Forelimb muscle (tissue), 1 donor: ENCODE measurements around the gene RPS6KC1. TPM values are rescaled to one million over a fixed set of nuclear protein-coding genes. Genes with fewer than 3 reads are reported as not detected.
"Not testable (repeated sequence)": the region's sequence is repeated elsewhere in the genome, so short reads cannot be mapped to it uniquely, and the experiment has no call there.

Experiments
- DNase-seq: peaks from one replicate; pipeline ENCODE4 v3.0.0-alpha.2; 2013; ENCODE audit warnings: low read depth
- polyA plus RNA-seq: library from polyadenylated mRNA; unstranded; fragments of 120-200 nt; gene quantifications from one replicate; pipeline ENCODE4 v1.2.1, GENCODE V29; 2013; ENCODE audit not compliant: insufficient read length

The RPS6KC1 gene
- polyA plus RNA-seq, 1 donor: 17.2 TPM

DNA sequence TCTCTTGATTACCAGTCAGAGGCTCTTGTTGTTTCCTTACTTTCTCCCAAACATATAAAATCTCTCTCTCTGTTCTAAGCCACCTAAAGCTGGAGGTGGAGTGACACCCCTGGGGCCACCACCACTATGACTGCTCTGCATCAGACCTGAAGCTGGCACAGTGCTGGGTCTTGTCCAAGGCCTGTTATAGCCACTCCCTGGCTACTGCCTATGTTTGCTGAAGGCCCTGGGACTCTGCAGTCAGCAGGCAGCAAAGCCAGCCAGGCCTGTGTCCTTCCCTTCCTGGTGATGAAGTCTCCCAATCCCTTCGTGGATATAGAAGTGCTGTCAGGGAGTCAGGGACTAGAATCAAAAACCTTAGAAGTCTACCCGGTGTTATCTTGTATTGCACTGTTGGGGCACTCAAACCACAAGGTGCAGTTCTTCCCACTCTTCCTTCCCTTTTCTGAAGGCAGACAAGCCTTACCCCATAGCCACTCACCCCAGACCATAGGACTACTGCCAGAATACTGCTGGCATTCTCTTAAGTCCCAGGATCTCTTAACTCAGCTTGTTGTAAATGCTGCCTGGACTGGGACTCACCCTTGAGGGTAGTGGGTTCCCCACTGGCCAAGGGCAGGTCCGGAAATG is 103.1 kb downstream of the RPS6KC1 start:
- no peak for DNase-seq

DNA sequence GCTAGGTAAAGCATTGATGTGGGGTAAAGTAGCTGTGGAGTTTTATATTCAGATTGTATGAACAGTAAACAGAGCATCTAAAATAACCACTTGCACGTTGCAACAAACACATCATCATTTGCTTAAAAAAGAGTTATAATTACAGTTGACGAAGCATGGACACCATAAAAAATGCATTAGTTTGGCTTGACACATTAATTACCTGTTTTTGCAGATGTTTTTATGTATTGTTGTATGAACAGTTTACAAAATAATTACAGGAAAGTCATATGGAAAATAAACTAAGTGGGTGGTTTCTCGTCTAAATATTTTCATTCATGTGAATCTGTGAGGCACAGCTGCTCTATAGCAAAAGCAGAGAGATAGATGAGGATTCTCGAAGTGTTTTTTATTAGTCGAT is 108.3 kb downstream of the RPS6KC1 start:
- DNase-seq: no peak

DNA sequence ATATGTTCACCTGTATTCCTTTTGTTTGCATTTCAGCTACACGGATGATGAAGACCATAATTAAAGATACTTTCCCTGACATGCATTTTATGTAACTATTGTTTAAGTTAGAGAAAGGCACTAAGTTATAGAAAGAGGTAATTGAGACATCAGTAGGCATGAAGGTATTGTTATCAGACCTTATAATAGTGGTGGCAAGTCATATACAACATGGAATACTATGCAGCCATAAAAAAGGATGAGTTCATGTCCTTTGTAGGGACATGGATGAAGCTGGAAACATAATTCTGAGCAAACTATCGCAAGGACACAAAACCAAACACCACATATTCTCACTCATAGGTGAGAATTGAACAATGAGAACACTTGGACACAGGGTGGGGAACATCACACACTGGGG is 109.4 kb downstream of the RPS6KC1 start:
- not testable (repeated sequence) for DNase-seq

DNA sequence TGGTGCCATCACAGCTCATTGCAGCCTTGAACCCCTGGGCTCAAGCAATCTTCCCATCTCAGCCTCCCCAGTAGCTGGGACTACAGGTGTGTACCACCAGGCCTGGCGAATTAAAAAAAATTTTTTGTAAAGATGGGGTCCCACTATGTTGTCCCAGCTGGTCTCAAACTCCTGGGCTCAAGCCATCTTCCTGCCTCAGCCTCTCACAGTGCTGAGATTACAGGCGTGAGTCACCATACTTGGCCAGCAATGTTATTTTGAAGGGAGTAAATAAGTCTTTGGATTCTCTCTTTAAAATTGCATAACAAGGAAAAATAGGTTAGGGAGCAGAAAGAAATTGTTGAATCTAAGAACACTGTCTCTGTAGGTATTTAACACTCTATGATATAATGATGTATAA is 111.3 kb downstream of the RPS6KC1 start:
- no peak for DNase-seq

DNA sequence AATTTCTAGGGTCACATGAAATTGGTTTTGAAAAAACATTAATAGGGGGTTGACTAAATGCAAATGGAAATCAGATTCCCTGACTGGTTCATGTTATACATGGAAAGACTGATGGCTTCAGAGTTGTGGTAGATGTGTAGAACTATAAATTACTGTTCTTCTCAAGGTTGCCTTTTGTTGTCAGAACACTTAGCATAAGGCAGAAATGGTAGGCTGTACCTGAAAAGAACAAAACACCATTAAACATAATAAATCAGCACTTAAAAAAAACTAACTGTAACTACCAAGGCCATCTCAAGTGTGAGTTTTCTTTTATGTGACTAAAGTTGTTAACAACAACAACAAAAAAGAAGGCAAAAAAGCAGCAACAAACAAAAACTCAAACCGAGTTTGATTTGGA is 111.8 kb downstream of the RPS6KC1 start:
- no peak for DNase-seq

DNA sequence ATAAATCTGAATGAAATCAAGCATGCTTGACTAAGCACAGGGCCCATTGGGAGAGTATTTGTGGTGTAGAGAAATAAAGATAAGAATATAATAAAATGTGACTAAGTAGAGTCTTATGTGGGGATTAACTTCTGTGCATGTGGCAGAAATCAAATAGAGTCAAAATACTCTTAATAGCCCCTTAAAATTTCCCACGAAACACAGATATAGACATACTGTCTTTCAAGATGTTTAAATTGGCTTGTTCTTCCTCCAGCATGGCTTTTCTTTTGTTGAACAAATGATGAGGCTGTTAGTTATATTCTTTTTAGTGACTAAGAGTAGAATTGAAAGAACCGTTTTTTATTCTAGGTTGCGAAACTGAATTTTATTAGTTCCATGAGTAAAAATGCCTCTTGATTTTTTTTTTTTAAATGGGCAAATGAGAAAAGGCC is 112.3 kb downstream of the RPS6KC1 start:
- DNase-seq: no peak

DNA sequence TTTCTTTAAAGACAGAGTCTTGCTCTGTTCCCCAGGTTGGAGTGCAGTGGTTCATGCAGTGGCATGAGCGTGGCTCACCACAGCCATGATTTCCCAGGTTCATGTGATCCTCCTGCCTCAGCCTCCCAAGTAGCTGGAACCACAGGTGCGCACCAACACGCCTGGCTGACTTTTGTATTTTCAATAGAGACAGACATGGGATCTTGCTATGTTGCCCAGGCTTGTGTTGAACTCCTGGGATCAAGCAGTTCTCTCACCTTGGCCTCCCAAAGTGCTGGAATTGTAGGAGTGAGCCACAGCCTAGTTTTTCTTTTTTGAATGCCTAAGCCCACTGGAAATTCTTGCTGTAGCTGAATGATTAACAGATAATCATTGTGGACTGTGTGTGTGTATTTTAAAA is 113.5 kb downstream of the RPS6KC1 start:
- no peak for DNase-seq

DNA sequence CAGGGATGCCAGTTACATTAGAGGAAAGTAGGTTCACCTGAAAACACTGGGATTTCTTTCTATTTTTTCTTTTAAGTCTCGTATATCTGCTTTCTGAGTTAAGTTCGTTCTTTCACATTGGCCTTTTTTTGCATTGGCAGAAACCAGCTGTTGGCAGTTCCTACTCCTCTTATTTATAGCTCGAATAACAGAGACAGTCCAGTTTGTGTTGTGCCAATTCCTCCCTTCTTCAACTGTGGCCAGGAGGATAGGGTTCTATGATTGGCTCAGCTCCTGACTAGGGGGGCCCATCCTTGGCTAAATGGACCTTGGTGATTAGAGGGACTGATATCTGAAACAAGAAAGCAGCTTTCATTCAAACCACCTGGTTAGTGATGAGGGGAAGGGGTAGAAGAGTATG is 115.8 kb downstream of the RPS6KC1 start:
- DNase-seq: no peak

DNA sequence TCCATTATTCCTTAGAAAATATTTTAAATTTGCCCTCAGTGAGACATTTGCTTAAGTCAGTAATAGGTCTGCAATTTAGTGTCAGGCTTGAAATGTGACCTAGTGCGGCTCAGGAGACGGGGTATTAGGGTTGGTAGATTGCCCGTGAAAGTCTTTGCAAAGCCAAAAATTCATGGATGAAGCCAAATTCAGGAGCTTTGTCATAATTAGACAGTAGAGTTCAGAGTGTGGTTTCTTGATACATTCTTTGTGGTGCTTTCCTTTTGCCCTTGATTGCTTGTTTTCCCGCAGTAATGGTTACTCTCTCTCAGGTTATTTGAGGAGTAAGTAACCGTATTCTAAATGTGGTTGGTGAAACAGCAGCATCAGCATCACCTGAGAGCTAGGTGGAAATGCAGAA is 120.7 kb downstream of the RPS6KC1 start:
- DNase-seq: no peak

DNA sequence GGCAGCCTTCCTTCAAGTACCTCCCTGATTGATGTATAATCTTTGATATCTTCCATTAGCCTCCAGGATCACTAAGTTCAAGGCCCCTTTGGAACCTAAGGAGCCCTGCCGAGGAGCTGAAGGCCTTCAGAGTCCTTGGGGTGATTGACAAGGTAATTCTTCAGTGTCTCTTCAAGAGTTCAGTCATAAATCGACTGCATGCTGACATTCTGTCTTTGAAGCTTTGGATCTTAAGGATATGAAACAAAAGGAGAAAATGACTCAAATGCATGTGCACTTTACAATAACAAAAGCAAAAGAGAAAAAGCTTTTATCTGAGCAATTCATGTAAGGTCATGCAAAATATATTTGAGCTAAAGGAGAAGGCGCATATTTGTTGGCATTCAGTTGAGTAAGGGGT is 125.3 kb downstream of the RPS6KC1 start:
- no peak for DNase-seq

DNA sequence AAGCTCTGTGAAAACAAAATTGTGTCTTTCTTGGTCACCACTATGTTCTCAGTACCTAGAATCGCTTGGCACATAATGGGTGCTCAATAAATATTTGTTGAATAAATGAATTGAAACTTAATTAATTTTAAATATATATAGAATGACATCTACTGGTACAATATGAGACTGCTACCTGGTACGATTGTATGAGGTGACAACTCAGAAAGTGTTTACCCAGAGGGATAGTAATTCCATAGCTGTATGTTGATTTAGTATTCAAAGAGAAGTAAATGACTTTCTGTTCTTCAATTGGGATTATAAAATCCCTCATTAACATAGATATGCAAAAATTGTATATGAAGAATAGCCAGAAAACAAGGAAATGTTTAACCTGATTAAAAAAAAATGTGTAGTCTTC is 128.7 kb downstream of the RPS6KC1 start:
- no peak for DNase-seq

DNA sequence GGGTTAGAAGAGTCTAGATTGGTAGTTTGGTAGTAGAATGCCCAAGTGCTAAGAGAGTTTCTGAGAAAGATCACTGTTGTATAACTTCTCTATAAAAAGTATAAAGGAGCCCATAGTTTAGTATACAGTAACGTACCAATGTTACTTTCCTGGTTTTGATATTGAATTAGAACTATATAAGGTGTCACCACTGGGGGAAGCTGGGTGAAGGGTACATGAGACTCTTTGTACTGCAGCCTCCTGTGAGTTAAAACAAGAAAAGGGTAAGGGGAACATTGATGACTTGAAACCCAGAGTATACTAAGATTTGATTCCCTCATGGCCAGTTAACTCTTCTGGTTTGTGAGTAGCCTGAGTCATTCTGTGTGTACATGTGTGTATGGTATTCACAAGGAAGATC is 129.8 kb downstream of the RPS6KC1 start:
- no peak for DNase-seq

DNA sequence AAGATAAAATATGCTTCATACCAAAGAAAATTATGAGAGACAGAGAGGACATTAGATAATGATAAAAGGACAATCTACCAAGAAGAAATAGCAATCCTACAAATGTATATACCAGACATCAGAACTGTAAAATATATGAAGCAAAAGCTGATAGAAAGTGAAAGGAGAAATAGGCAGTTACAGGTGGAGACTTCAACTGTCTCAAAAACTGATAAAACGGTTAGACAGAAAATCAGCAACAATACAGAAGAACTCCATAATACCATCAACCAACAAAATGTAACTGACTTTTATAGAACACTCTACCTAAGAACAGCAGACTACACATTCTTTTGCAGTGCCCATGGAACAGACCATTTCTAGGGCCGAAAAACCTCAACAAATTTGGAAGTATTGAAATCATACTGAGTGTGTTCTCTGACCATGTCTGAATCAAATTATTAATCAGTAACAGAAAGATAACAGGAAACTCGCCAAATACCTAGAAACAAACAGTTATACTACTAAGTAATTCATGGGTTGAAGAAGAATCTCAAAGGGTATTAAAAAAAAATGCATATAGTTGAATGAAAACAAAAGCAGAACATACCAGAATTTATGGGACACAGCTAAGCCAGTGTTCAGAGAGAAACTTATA is 132.1 kb downstream of the RPS6KC1 start:
- DNase-seq: no peak

DNA sequence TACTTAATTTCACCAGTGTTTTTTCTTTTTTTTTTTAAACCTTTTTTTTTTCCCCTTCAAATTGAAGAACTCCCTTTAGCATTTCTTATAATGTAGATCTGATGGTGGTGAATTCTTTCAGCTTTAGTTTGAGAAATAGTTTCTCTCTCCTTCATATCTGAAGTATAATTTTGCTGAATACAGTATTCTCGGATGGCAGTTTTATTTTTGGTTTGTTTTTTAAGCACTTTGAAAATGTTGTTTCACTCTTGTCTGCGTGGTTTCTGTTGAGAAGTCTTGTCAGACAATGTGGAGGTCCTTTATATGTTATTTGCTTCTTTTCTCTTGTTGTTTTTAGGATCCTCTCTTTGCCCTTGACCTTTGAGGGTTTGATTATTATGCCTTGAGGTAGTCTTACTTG is 135.1 kb downstream of the RPS6KC1 start:
- no peak for DNase-seq

DNA sequence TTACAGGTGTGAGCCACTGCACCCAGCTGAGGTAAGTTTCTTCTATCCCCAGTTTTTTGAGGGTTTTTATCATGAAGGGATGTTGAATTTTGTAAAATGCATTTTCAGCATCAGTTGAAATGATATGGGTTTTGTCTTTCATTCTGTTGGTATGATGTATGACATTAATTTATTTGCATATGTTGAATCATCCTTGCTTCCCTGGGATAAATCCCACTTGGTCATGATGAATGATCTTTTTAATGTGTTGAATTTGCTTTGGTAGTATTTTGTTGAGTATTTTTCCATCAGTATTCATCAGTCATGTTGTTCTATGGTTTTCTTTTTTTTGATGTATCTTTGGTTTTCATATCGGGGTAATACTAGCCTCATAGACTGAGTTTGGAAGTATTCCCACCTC is 141.0 kb downstream of the RPS6KC1 start:
- no peak for DNase-seq

DNA sequence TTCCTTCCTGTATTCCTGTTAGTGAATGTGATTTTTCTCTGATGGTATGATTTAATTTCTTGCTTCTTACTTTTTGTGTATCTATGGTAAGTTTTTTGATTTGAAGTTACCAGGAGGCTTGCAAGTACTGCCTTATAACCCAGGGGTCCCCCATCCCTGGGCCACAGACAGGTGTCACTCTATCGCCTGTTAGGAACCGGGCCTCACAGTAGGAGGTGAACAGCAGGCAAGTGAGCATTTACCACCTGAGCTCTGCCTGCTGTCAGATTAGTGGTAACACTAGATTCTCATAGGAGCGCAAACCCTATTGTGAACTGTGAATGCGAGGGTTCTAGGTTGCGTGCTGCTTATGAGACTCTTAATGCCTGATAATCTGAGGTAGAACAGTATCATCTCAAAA is 143.3 kb downstream of the RPS6KC1 start:
- DNase-seq: no peak

DNA sequence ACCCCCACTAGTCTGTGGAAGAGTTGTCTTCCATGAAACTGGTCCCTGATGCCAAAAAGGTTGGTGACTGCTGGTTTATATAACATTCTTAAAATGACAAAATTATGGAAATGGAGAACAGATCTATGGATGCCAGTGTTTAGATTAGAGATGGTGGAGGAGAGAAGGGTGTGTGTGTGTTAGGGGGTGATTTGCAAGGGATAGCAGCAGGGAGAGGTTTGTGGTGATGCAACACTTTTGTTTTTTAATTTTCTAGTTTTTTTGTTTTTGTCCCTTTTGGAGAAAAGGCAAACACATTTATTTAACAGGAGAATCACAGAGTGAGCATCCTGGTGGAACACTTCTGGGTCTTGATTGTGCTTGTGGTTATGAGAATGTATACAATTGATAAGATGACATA is 143.8 kb downstream of the RPS6KC1 start:
- no peak for DNase-seq

DNA sequence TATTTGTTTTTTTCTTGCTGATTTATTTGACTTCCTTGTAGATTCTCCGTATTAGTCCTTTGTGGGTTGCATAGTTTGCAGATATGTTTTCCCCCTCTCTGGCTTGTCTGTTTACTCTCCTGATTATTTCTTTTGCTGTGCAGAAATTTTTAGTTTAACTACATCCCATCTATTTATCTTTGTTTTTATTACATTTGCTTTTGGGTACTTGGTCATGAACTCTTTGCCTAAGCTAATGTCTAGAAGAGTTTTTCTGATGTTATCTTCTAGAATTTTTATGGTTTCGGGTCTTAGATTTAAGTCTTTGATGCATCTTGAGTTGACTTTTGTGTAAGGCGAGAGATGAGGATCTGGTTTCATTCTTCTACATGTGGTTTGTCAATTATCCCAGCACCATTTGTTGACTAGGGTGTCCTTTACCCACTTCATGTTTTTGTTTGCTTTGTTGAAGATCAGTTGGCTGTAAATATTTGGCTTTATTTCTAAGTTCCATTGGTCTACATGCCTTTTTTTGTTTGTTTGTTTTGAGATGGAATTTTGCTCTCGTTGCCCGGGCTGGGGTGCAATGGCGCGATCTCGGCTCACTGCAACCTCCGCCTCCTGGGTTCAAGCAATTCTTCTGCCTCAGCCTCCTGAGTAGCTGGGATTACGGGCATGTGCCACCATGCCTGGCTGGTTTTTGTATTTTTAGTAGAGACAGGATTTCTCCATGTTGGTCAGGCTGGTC is 145.4 kb downstream of the RPS6KC1 start:
- DNase-seq: not testable (repeated sequence)

DNA sequence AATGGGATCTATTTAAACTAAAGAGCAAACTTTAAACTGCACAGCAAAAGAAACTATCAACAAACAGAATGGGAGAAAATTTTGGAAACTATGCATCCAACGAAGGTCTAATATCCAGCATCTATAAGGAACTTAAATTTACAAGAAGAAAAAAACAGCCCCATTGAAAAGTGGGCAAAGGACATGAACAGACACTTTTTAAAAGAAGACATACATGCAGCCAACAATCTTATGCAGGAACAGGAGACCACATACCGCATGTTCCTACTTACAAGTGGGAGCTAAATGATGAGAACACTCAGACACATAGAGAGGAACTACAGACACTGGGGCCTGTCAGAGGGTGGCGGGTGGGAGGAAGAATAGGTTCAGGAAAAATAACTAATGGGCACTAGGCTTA is 149.6 kb downstream of the RPS6KC1 start:
- no peak for DNase-seq

DNA sequence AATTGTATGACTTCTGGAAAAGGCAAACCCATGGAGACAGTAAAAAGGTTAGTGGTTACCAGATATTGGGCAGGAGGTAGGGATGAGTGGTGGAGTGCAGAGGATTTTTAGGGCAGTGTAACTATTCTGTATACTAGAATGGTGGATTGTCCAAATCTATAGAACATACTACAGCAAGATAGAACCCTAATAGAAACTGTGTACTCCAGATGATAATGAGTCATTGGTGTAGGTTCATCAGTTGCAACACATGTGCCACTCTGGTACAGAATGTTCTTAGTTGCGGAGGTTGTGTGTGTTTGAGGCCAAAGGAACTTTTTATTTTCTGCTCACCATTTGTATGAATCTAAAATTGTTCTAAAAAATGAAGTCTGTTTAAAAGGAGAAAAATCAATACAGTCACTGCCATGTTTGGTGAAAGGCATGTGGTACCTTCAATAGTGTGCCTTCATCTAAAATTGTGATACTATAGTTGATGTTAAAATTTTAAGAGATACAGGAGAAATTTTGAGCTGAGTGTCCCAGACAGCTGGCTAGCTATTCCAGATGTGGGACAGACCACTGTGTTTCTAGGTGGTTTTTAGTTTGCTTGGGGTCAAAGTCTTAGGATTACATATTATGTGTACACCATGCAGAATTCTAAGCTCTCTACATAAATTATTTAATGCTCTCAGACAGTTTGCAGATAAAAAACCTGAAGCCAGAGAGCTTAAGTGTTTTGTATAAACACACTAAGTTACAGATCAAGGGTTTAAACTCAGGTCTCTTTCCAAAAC is 150.5 kb downstream of the RPS6KC1 start:
- no peak for DNase-seq

DNA sequence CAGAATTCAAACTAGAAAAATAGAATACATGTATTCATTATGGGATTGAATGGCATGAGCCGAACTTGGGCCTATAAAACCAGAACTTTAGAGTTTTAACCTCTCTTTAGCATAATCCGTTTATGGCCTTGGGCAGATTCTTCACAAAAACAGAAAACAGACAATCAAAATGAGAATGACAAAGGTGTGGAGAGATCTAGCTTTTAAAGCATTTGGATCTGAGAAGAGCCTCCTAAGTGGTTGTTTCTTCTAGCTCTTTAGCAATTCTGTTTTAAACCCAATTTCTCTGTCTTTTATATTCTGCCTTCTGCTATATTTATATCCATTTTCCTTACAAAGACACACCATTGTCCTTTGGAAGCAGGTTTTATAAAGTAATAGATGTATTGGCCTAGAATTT is 160.2 kb downstream of the RPS6KC1 start:
- DNase-seq: no peak

DNA sequence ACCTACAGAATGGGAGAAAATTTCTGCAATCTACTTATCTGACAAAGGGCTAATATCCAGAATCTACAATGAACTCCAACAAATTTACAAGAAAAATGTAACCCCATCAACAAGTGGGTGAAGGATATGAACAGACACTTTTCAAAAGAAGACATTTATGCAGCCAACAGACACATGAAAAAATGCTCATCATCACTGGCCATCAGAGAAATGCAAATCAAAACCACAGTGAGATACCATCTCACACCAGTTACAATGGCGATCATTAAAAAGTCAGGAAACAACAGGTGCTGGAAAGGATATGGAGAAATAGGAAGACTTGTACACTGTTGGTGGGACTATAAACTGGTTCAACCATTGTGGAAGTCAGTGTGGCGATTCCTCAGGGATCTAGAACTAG is 168.0 kb downstream of the RPS6KC1 start:
- not testable (repeated sequence) for DNase-seq
